Testis (tissue), 3 donors: Measurements from ENCODE around the gene GNAI3. TPM values are rescaled to one million over a fixed set of nuclear protein-coding genes. Genes with fewer than 3 reads are reported as not detected.

Source experiments
- DNase-seq: peaks from one replicate; pipeline ENCODE4 v3.0.0-alpha.2; 2019
- H3K27ac ChIP-seq, 2 donors: fragments of 200-600 bp; sonication (generic); one replicate each; pipeline ENCODE4 v1.5.1; 2019
- H3K27me3 ChIP-seq: fragments of 200-600 bp; sonication (generic); one replicate; pipeline ENCODE4 v1.5.1; 2019
- H3K36me3 ChIP-seq: fragments of 200-600 bp; sonication (generic); one replicate; pipeline ENCODE4 v1.5.1; 2017; ENCODE audit warnings: low read depth; ENCODE audit errors: missing control alignments
- H3K4me1 ChIP-seq: fragments of 200-600 bp; sonication (generic); one replicate; pipeline ENCODE4 v1.5.1; 2019
- H3K4me3 ChIP-seq, 2 donors: fragments of 200-600 bp; sonication (generic); one replicate each; pipeline ENCODE4 v1.5.1; 2017 to 2019
- H3K9me3 ChIP-seq: fragments of 200-600 bp; sonication (generic); one replicate; pipeline ENCODE4 v1.5.1; 2017
- CTCF ChIP-seq, 3 experiments: fragments of 450-650 bp in 2 of 3; fragments of 200-600 bp in 1 of 3; sonication (generic) in 1 of 3; IDR thresholded peaks; one replicate each; pipeline ENCODE4 v1.5.1; 2016 to 2019; ENCODE audit warnings: antibody characterized with exemption in 3 of 3, mild to moderate bottlenecking in 2 of 3, moderate library complexity in 1 of 3
- POLR2A ChIP-seq: fragments of 450-650 bp; IDR thresholded peaks from one replicate; pipeline ENCODE4 v1.6.1; 2017; ENCODE audit warnings: antibody characterized with exemption, mild to moderate bottlenecking, moderate library complexity
- WGBS, 2 donors: methylation state at CpG; one replicate each; pipeline ENCODE4 v1.1.5; 2018; 5-methylcytosine and 5-hydroxymethylcytosine counted together
- intact Hi-C: fragments of 100-400 bp; cut with DNase I; formaldehyde crosslinking; loops from one replicate; pipeline ENCODE4 v1.15.1; 2023; ENCODE audit warnings: low total_unique reads
- polyA plus RNA-seq: library from polyadenylated mRNA; stranded (reverse); fragments of 350-450 nt; fragmentation: Illumina TruSeq; extraction: RNeasy Lipid Tissue Mini Kit (QIAGEN cat#74804); gene quantifications from one replicate; pipeline ENCODE4 v1.2.3, GENCODE V29; 2014; ENCODE audit warnings: low read depth, low replicate concordance; ENCODE audit not compliant: insufficient read depth
- total RNA-seq, 2 donors: library from RNA; depleted of rRNA; stranded (reverse); fragments of >200 nt; gene quantifications; one replicate each; pipeline ENCODE4 v1.2.3, GENCODE V29; 2016

The GNAI3 gene
- total and polyA plus RNA-seq, 3 donors from 2014 or later, result 5.7 to 5.9 (median 5.8) TPM

DNA sequence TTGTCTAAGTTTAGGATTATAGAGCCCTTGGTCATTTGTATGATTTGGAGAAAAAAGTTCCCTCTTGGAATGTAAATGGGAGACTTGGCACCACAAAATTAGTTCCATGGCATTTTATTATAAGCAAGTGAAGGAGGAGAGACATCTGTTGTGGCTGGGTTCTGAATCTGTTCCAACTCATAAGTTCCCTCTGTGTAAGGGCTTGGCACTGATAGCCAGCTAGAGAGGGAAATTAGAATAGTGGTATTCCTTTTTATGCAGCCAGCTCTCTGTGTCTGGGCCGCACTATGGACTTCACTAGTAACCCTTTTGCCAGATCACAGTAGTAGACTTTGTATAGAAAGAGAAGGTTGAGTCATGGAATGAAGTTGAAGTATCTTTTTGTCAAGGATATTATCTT lies 31.1 kb downstream of the GNAI3 start:
- DNase-seq, result no peak
- H3K9me3 ChIP-seq, result no peaks in the 10 kb centered on the region
- intact Hi-C loops, result no loop called here
- WGBS, 2 donors, result 81 to 97% methylated on average over 1 of the region's 1 CpG
- H3K4me1 ChIP-seq, result no peaks in the 10 kb centered on the region
- TF ChIP-seq POLR2A (no peak), CTCF (IDR thresholded peaks at IDR 0.05) (no peak)
- no peaks in the 10 kb centered on the region for H3K36me3 ChIP-seq
- no peak overlapping the region for H3K27ac ChIP-seq
- H3K4me3 ChIP-seq, result no peak overlapping the region
- H3K27me3 ChIP-seq, result no peaks in the 10 kb centered on the region

DNA sequence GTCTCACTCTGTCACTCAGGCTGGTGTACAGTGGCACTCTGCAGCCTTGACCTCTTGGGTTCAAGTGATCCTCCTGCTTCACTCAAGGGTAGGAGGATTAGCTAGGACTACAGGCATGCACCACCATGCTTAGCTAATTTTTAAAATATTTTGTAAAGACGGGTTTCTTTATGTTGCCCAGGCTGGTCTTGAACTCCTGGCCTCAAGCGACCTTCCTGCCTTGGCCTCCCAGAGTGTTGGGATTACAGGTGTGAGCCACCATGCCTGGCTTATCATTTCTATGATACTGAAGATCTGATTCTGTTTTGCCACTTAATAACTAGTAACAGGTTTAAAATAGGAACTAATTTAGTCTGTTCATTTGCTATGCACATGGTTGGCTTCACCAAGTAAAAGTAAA lies 33.6 kb downstream of the GNAI3 start:
- no peaks in the 10 kb centered on the region for H3K36me3 ChIP-seq
- TF ChIP-seq POLR2A, result no peak
- no peak for TF ChIP-seq CTCF (IDR thresholded peaks at IDR 0.05)
- no peaks in the 10 kb centered on the region for H3K27me3 ChIP-seq
- no peak for DNase-seq
- 85 to 92% methylated on average over 2 of the region's 2 CpGs for WGBS, 2 donors
- no peak overlapping the region for H3K4me3 ChIP-seq
- intact Hi-C loops, result no loop called here
- H3K4me1 ChIP-seq, result no peaks in the 10 kb centered on the region
- H3K27ac ChIP-seq, result no peak overlapping the region
- H3K9me3 ChIP-seq, result no peaks in the 10 kb centered on the region

DNA sequence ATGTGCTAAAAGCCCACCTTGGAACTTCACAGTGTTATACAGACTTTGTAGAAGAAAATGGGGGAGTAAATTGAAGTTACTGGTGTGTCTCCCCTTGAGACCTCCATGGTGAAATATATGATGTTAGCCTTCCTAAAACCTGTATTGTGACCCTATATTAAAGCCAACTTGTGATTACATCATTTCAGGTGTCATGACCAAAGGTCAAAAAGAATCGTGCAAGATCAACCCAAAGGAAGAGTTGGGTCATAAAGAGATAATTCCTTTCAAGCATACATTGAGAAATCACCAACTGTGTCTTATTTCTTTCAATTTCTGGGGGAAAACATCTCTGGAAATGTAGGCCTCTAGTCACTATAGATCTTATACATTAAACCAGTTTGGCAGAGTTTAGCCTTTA lies 36.4 kb downstream of the GNAI3 start:
- H3K4me1 ChIP-seq, result no peaks in the 10 kb centered on the region
- H3K4me3 ChIP-seq, result no peak overlapping the region
- TF ChIP-seq CTCF (IDR thresholded peaks at IDR 0.05) (no peak), POLR2A (no peak)
- no peak for DNase-seq
- intact Hi-C loops, result no loop called here
- no peaks in the 10 kb centered on the region for H3K36me3 ChIP-seq
- 72 to 95% methylated on average over 1 of the region's 1 CpG for WGBS, 2 donors
- H3K27ac ChIP-seq, result no peak overlapping the region
- no peaks in the 10 kb centered on the region for H3K27me3 ChIP-seq
- H3K9me3 ChIP-seq, result no peaks in the 10 kb centered on the region

DNA sequence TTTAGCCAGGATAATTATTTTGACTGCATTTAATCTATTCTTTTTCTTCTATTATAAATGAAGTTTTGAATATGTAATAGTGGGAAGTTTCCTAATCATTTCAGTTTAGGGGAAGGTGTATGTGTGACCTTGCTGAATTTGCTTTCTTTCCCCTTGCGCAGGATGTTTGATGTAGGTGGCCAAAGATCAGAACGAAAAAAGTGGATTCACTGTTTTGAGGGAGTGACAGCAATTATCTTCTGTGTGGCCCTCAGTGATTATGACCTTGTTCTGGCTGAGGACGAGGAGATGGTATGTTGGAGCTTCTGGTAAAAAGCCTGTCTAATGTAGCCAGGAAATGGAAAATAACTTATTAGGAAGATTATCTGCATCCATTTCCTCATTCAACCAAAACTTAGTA lies 37.6 kb downstream of the GNAI3 start:
- TF ChIP-seq CTCF (IDR thresholded peaks at IDR 0.05) (no peak), POLR2A (no peak)

GRCh38 chr1:109589177-109589576 lies 40.8 kb downstream of the GNAI3 start:
- H3K36me3 ChIP-seq, result no peaks in the 10 kb centered on the region
- intact Hi-C loops, result no loop called here
- WGBS, 2 donors, result 60 to 63% methylated on average over 3 of the region's 3 CpGs
- no peaks in the 10 kb centered on the region for H3K4me1 ChIP-seq
- H3K4me3 ChIP-seq, result no peak overlapping the region
- no peaks in the 10 kb centered on the region for H3K27me3 ChIP-seq
- no peak for TF ChIP-seq POLR2A
- no peak for TF ChIP-seq CTCF (IDR thresholded peaks at IDR 0.05)
- DNase-seq, result no peak
- H3K27ac ChIP-seq, result no peak overlapping the region
- H3K9me3 ChIP-seq, result no peaks in the 10 kb centered on the region

More for the DNA sequence above, 37.6 kb downstream of the GNAI3 start:
- Histone ChIP-seq H3K9me3 (no peaks in the 10 kb centered on the region), H3K27ac (no peak overlapping the region), H3K4me1 (no peaks in the 10 kb centered on the region), H3K27me3 (no peaks in the 10 kb centered on the region), H3K36me3 (no peaks in the 10 kb centered on the region), H3K4me3 (no peak overlapping the region)
- no peak for DNase-seq
- intact Hi-C loops, result no loop called here
- WGBS, 2 donors, result 66 to 76% methylated on average over 3 of the region's 3 CpGs
